ENCODE results near the gene SHTN1. TPM values are rescaled to one million over a fixed set of nuclear protein-coding genes. Genes with fewer than 3 reads are reported as not detected.

SHTN1 gene
- total and polyA plus RNA-seq, 10 of the 15 experiments (the other 5 are each of a cell fraction or from before 2014, with no cell fraction given), result 0.79 to 4.0 (median 2.0) TPM

DNA sequence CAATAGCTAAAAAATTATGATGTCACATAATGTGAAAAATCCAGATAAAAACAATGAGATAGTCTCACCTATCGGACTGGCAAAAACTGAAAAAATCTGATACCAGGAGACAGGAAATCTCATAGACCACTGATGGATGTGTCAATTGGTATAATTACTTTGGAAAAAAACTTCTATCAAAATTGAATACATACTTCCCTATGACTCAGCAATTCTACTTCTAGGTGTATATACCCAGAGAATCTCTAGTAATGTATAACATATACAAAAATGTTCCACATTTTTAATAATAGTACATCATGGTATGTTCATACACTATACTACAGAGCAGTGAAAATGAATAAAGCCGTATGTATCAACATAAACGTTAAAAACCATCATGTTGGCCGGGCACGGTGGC lies 34.9 kb downstream of the SHTN1 start:
- Histone ChIP-seq H3K9ac (ENCODE audit: control insufficient read depth, insufficient read depth, low read length) (no peak overlapping the region), H3K27me3 (replicated peaks in 1 of 2; ENCODE audit: control insufficient read depth in 2 of 2, insufficient read depth in 2 of 2, low read length in 1 of 2) (no peaks in the 10 kb centered on the region), H3K4me3 (no peak overlapping the region), H3K9me3 (replicated peaks; ENCODE audit: control insufficient read depth, insufficient read depth, low read length) (no peaks in the 10 kb centered on the region), H3K4me2 (ENCODE audit: control insufficient read depth, insufficient read depth) (no peak overlapping the region), H3K36me3 (ENCODE audit: control insufficient read depth in 2 of 2, insufficient read depth in 2 of 2, low read length in 1 of 2) (no peaks in the 10 kb centered on the region), H2AFZ (ENCODE audit: control insufficient read depth, low read depth, low read length) (no peak overlapping the region), H4K20me1 (ENCODE audit: control insufficient read depth, insufficient read depth) (no peaks in the 10 kb centered on the region), H3K79me2 (ENCODE audit: control insufficient read depth, insufficient read depth, low read length) (no peaks in the 10 kb centered on the region), H3K4me1 (ENCODE audit: control insufficient read depth, insufficient read depth, low read length) (no peaks in the 10 kb centered on the region), H3K27ac (ENCODE audit: control insufficient read depth, insufficient read depth) (no peak overlapping the region)
- POLR2A ChIA-PET, result no interaction called here
- 59% methylated on average over 5 of the region's 5 CpGs for WGBS (ENCODE audit: insufficient coverage, insufficient replicate concordance, low lambda C conversion rate, missing lambda C conversion rate)
- in situ Hi-C loops (cut with MboI), result no loop called here
- SMC1A ChIA-PET (ENCODE audit: uncharacterized antibody, unreplicated experiment), result no interaction called here
- BruUV-seq (replicated peaks), result no TSS peak
- ATAC-seq (no peak), FAIRE-seq (no peak), DNase-seq (ENCODE audit: low read depth, low spot score) (no peak)
- intact Hi-C loops (cut with micrococcal nuclease; ENCODE audit: unreplicated experiment), result no loop called here
- CTCF ChIA-PET, result no interaction called here
- RAD21 ChIA-PET (ENCODE audit: unreplicated experiment), result no interaction called here
- TF ChIP-seq, protein P1, sequence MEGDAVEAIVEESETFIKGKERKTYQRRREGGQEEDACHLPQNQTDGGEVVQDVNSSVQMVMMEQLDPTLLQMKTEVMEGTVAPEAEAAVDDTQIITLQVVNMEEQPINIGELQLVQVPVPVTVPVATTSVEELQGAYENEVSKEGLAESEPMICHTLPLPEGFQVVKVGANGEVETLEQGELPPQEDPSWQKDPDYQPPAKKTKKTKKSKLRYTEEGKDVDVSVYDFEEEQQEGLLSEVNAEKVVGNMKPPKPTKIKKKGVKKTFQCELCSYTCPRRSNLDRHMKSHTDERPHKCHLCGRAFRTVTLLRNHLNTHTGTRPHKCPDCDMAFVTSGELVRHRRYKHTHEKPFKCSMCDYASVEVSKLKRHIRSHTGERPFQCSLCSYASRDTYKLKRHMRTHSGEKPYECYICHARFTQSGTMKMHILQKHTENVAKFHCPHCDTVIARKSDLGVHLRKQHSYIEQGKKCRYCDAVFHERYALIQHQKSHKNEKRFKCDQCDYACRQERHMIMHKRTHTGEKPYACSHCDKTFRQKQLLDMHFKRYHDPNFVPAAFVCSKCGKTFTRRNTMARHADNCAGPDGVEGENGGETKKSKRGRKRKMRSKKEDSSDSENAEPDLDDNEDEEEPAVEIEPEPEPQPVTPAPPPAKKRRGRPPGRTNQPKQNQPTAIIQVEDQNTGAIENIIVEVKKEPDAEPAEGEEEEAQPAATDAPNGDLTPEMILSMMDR (IDR thresholded peaks at IDR 0.05 in 2 of 3, conservative IDR thresholded peaks at IDR 0.05 in 1 of 3; ENCODE audit: control insufficient read depth in 2 of 3, extremely low read depth in 1 of 3, insufficient read depth in 1 of 3, low read depth in 3 of 3, low read length in 3 of 3), result no peak
- TF ChIP-seq STAT1 (conservative IDR thresholded peaks at IDR 0.05) (no peak), HDAC2 (IDR thresholded peaks at IDR 0.05) (no peak), FOXK2 (IDR thresholded peaks at IDR 0.05) (no peak), TARDBP (IDR thresholded peaks at IDR 0.05; ENCODE audit: borderline replicate concordance) (no peak), RB1 (IDR thresholded peaks at IDR 0.05; ENCODE audit: borderline replicate concordance) (no peak), EGR1 (IDR thresholded peaks at IDR 0.05; ENCODE audit: borderline replicate concordance in 1 of 2, low read depth in 2 of 2, low read length in 2 of 2) (no peak), YY1 (IDR thresholded peaks at IDR 0.05; ENCODE audit: low read depth, low read length) (no peak), KAT2A (conservative IDR thresholded peaks at IDR 0.05; ENCODE audit: control insufficient read depth, low read depth, low read length) (no peak)
- TF ChIP-seq, protein P2, sequence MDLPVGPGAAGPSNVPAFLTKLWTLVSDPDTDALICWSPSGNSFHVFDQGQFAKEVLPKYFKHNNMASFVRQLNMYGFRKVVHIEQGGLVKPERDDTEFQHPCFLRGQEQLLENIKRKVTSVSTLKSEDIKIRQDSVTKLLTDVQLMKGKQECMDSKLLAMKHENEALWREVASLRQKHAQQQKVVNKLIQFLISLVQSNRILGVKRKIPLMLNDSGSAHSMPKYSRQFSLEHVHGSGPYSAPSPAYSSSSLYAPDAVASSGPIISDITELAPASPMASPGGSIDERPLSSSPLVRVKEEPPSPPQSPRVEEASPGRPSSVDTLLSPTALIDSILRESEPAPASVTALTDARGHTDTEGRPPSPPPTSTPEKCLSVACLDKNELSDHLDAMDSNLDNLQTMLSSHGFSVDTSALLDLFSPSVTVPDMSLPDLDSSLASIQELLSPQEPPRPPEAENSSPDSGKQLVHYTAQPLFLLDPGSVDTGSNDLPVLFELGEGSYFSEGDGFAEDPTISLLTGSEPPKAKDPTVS (IDR thresholded peaks at IDR 0.05; ENCODE audit: low read depth, low read length), result no peak
- TF ChIP-seq, protein P3, sequence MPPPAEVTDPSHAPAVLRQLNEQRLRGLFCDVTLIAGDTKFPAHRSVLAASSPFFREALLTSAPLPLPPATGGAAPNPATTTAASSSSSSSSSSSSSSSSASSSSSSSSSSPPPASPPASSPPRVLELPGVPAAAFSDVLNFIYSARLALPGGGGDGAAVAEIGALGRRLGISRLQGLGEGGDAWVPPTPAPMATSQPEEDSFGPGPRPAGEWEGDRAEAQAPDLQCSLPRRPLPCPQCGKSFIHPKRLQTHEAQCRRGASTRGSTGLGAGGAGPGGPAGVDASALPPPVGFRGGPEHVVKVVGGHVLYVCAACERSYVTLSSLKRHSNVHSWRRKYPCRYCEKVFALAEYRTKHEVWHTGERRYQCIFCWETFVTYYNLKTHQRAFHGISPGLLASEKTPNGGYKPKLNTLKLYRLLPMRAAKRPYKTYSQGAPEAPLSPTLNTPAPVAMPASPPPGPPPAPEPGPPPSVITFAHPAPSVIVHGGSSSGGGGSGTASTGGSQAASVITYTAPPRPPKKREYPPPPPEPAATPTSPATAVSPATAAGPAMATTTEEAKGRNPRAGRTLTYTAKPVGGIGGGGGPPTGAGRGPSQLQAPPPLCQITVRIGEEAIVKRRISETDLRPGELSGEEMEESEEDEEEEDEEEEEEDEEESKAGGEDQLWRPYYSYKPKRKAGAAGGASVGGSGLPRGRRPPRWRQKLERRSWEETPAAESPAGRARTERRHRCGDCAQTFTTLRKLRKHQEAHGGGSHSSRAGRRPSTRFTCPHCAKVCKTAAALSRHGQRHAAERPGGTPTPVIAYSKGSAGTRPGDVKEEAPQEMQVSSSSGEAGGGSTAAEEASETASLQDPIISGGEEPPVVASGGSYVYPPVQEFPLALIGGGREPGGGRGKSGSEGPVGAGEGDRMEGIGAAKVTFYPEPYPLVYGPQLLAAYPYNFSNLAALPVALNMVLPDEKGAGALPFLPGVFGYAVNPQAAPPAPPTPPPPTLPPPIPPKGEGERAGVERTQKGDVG (CRISPR knock-in tag; IDR thresholded peaks at IDR 0.05), result no peak
- TF ChIP-seq, protein P4, sequence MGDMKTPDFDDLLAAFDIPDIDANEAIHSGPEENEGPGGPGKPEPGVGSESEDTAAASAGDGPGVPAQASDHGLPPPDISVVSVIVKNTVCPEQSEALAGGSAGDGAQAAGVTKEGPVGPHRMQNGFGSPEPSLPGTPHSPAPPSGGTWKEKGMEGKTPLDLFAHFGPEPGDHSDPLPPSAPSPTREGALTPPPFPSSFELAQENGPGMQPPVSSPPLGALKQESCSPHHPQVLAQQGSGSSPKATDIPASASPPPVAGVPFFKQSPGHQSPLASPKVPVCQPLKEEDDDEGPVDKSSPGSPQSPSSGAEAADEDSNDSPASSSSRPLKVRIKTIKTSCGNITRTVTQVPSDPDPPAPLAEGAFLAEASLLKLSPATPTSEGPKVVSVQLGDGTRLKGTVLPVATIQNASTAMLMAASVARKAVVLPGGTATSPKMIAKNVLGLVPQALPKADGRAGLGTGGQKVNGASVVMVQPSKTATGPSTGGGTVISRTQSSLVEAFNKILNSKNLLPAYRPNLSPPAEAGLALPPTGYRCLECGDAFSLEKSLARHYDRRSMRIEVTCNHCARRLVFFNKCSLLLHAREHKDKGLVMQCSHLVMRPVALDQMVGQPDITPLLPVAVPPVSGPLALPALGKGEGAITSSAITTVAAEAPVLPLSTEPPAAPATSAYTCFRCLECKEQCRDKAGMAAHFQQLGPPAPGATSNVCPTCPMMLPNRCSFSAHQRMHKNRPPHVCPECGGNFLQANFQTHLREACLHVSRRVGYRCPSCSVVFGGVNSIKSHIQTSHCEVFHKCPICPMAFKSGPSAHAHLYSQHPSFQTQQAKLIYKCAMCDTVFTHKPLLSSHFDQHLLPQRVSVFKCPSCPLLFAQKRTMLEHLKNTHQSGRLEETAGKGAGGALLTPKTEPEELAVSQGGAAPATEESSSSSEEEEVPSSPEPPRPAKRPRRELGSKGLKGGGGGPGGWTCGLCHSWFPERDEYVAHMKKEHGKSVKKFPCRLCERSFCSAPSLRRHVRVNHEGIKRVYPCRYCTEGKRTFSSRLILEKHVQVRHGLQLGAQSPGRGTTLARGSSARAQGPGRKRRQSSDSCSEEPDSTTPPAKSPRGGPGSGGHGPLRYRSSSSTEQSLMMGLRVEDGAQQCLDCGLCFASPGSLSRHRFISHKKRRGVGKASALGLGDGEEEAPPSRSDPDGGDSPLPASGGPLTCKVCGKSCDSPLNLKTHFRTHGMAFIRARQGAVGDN (IDR thresholded peaks at IDR 0.05), result no peak
- TF ChIP-seq, protein P5, sequence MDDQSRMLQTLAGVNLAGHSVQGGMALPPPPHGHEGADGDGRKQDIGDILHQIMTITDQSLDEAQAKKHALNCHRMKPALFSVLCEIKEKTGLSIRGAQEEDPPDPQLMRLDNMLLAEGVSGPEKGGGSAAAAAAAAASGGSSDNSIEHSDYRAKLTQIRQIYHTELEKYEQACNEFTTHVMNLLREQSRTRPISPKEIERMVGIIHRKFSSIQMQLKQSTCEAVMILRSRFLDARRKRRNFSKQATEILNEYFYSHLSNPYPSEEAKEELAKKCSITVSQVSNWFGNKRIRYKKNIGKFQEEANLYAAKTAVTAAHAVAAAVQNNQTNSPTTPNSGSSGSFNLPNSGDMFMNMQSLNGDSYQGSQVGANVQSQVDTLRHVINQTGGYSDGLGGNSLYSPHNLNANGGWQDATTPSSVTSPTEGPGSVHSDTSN (IDR thresholded peaks at IDR 0.05; ENCODE audit: insufficient replicate concordance, low read depth, low read length), result no peak

Measured in GM12878 (cell line).